WTC11 (cell line): ENCODE data around the gene RGL4. TPM values are rescaled to one million over a fixed set of nuclear protein-coding genes. Genes with fewer than 3 reads are reported as not detected.
"Not testable (repeated sequence)": the region's sequence is repeated elsewhere in the genome, so short reads cannot be mapped to it uniquely, and the experiment has no call there.

Source experiments
- ATAC-seq: fragments of 200-7000 bp; cut with Tn5 transposase; 2 replicates; pipeline ENCODE4 v1.10.0; 2021; ENCODE audit warnings: mild to moderate bottlenecking, moderate library complexity
- CTCF ChIA-PET: fragments of 300-600 bp; sonication (Branson Sonifier 250); formaldehyde crosslinking; loops from one replicate; lab custom pipeline; 2021; ENCODE audit warnings: antibody characterized with exemption; lab: Charles Lee
- POLR2A ChIA-PET: fragments of 350-600 bp; sonication (Branson Sonifier 250); formaldehyde crosslinking; loops from one replicate; lab custom pipeline; 2021; ENCODE audit warnings: antibody characterized with exemption; lab: Charles Lee
- DNase-seq: peaks from one replicate; pipeline ENCODE4 v3.0.0; 2021; ENCODE audit warnings: low spot score
- H3K27ac Mint-ChIP-seq: 2 replicates; pipeline ENCODE4 v1.8.0; 2021; ENCODE audit warnings: mixed read lengths
- H3K27me3 Mint-ChIP-seq: 2 replicates; pipeline ENCODE4 v1.8.0; 2021; ENCODE audit warnings: low read depth, mild to moderate bottlenecking, moderate library complexity, mixed read lengths
- H3K36me3 Mint-ChIP-seq: 2 replicates; pipeline ENCODE4 v1.8.0; 2021; ENCODE audit warnings: mixed read lengths
- H3K4me1 Mint-ChIP-seq: 2 replicates; pipeline ENCODE4 v1.8.0; 2022; ENCODE audit warnings: mixed read lengths
- H3K4me3 Mint-ChIP-seq: 2 replicates; pipeline ENCODE4 v1.8.0; 2021; ENCODE audit warnings: mild to moderate bottlenecking, moderate library complexity, mixed read lengths
- H3K9me3 Mint-ChIP-seq: 2 replicates; pipeline ENCODE4 v1.8.0; 2021; ENCODE audit warnings: mixed read lengths
- ATF1 ChIP-seq: sonication (generic); formaldehyde crosslinking; IDR thresholded peaks from 2 replicates; pipeline ENCODE4 v1.8.1; 2023; ENCODE audit warnings: mild to moderate bottlenecking, moderate library complexity, missing genetic modification reagents
- CBFB ChIP-seq: sonication (generic); formaldehyde crosslinking; IDR thresholded peaks from 2 replicates; pipeline ENCODE4 v1.8.1; 2022; ENCODE audit warnings: mild to moderate bottlenecking, low read depth, missing genetic modification reagents
- EMX1 ChIP-seq: fragments of 250-450 bp; sonication (Bioruptor Pico); IDR thresholded peaks from 2 replicates; pipeline ENCODE4 v1.8.0; 2021; ENCODE audit warnings: mild to moderate bottlenecking
- FOXP1 ChIP-seq: sonication (generic); formaldehyde crosslinking; IDR thresholded peaks from 2 replicates; pipeline ENCODE4 v1.8.0; 2022; ENCODE audit warnings: missing genetic modification reagents, mild to moderate bottlenecking, moderate library complexity, borderline replicate concordance
- NFATC4 ChIP-seq: fragments of 250-450 bp; sonication (Bioruptor Pico); IDR thresholded peaks from 2 replicates; pipeline ENCODE4 v1.9.0; 2021; ENCODE audit warnings: mild to moderate bottlenecking
- NFE2L1 ChIP-seq: sonication (generic); formaldehyde crosslinking; IDR thresholded peaks from 2 replicates; pipeline ENCODE4 v1.8.1; 2023; ENCODE audit warnings: missing genetic modification reagents
- NR2C2 ChIP-seq: sonication (generic); formaldehyde crosslinking; IDR thresholded peaks from 2 replicates; pipeline ENCODE4 v1.8.0; 2022; ENCODE audit warnings: mild to moderate bottlenecking, missing genetic modification reagents
- SMAD3 ChIP-seq: sonication (generic); formaldehyde crosslinking; IDR thresholded peaks from 2 replicates; pipeline ENCODE4 v1.8.0; 2022; ENCODE audit warnings: missing genetic modification reagents, mild to moderate bottlenecking, borderline replicate concordance
- SOX15 ChIP-seq: fragments of 250-450 bp; sonication (Bioruptor Pico); IDR thresholded peaks from 2 replicates; pipeline ENCODE4 v1.9.0; 2021; ENCODE audit warnings: mild to moderate bottlenecking
- TCF7 ChIP-seq: sonication (generic); formaldehyde crosslinking; IDR thresholded peaks from 2 replicates; pipeline ENCODE4 v1.8.0; 2022; ENCODE audit warnings: mild to moderate bottlenecking, low read depth, missing genetic modification reagents, moderate library complexity
- TEAD1 ChIP-seq: sonication (generic); formaldehyde crosslinking; IDR thresholded peaks from 2 replicates; pipeline ENCODE4 v1.8.0; 2022; ENCODE audit warnings: mild to moderate bottlenecking, missing genetic modification reagents
- ZNF121 ChIP-seq: sonication (generic); formaldehyde crosslinking; IDR thresholded peaks from 2 replicates; pipeline ENCODE4 v1.8.0; 2023; ENCODE audit warnings: missing genetic modification reagents
- ZNF263 ChIP-seq: sonication (generic); formaldehyde crosslinking; IDR thresholded peaks from 2 replicates; pipeline ENCODE4 v1.8.1; 2022; ENCODE audit warnings: low read depth, mild to moderate bottlenecking, moderate library complexity, missing genetic modification reagents
- total RNA-seq: library from RNA; stranded (reverse); gene quantifications from 3 replicates; pipeline ENCODE4 v1.2.3, GENCODE V29; 2021
- TF ChIP-seq, protein P1 (sequence below): sonication (generic); formaldehyde crosslinking; IDR thresholded peaks from 2 replicates; pipeline ENCODE4 v1.8.1; 2022; ENCODE audit warnings: mild to moderate bottlenecking, moderate library complexity, missing genetic modification reagents
- TF ChIP-seq, protein P2 (sequence below): sonication (generic); formaldehyde crosslinking; IDR thresholded peaks from 2 replicates; pipeline ENCODE4 v1.8.1; 2023; ENCODE audit warnings: mild to moderate bottlenecking, missing genetic modification reagents, moderate library complexity

RGL4 gene
- total RNA-seq, 1 experiment from 2014 or later, result not detected

DNA sequence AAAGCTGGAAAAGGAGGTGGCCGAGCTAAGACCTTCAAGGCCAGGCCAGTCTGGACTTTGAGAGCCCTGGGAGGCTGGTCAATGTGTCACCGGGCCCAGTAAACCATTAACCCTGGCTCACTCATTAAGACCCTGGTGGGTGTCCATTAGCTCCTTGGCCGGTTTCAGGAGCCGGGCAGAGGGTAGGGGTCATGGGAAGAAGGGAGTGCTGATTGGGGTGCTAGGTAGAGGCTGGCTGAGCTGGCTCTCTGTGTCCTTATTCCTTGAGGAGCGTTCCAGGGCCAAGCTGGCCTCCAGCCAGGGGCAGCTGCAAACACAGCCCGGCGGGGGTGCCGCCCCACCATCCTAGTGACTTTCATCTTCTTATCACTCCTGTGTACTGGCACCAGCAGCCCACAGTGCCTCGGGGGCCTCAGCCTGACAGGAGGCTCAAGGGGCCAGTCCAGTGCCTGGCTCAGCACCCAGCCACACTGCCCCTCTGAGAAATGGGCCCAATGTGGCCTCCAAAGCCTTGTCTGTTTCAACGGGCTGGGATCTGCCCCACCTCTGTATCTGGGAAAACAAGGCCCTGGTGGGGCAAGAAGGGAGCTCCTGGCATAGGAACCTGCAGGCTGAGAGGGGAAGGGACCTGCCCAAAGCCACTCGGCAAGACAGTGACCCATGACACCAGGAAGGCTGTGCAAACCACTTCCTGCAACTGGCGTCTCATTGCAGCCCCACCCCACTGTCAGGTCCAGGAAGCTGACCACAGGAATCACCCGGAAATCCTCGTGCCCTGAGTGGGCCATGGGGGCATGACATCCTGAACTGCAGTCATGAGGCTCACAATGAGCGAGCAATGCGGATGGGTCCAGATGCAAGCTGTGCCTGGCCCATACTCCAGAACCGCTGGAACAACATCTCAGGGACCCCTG is 15.1 kb upstream of the RGL4 start:
- Mint-ChIP-seq H3K9me3 (no peaks in the 10 kb centered on the region), H3K4me3 (no peak overlapping the region), H3K4me1 (peaks cover 24% of the 10 kb centered on the region), H3K27me3 (no peaks in the 10 kb centered on the region), H3K36me3 (peaks cover 5% of the 10 kb centered on the region; the same call in 1 of the 2 replicates), H3K27ac (no peak overlapping the region)
- ATAC-seq (no peak), DNase-seq (no peak)
- POLR2A ChIA-PET, result no interaction called here
- CTCF ChIA-PET, result no interaction called here
- TF ChIP-seq NFE2L1 (CRISPR knock-in tag) (no peak), TEAD1 (CRISPR knock-in tag) (no peak), EMX1 (CRISPR knock-in tag) (no peak)

DNA sequence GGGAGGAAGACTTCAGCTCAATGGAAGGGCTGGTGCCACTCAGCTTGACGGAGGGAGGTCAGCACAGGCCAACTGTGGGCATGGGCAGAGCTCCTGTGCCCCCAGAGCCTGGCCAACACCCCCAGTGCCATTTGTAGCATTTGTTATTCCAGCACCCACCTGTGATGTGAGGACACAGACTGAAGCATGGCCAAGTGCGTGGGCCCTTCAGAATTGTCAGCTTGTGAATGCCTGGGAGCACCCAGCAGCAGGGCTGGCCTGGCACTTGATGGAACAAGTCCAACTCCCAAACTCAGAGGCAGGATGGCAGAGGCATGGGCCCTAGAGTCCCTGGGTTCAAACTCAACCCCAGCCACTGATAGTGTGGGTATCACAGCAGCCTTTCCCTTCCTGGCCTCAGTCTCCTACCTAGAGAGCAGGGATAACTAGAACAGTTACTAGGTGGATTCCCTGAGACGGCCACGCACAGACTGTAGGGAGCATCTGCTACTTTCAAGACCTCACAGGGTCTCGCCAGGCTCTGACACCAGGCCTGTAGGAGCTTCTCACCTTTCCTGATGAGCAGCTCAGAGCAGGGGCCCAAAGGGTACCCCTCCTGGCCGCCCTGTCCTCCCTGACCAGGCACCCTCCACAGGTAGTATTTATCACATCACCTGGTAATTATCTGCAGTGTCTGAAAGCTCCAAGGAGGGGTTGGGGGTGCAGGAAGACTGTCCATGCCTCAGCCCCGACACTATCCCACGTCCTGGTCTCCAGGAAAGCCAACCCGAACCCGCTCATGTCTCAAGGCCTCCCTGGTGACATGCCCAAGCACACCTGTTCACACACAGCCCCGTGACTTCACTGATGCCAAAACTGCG is 13.7 kb upstream of the RGL4 start:
- DNase-seq, CTCF ChIA-PET, H3K9me3 Mint-ChIP-seq, H3K27me3 Mint-ChIP-seq, ATAC-seq, H3K4me3 Mint-ChIP-seq: not testable (repeated sequence)
- POLR2A ChIA-PET, result interaction anchor here (0.6 kb wide), 1 partner anchor 145 kb away, joined by 3 read pairs; no protein-coding TSS in a partner anchor
- peaks cover 13% of the 10 kb centered on the region for H3K36me3 Mint-ChIP-seq
- H3K27ac Mint-ChIP-seq, result peak overlapping the region; percentile 68; the same call in 1 of the 2 replicates
- H3K4me1 Mint-ChIP-seq, result peaks cover 24% of the 10 kb centered on the region

DNA sequence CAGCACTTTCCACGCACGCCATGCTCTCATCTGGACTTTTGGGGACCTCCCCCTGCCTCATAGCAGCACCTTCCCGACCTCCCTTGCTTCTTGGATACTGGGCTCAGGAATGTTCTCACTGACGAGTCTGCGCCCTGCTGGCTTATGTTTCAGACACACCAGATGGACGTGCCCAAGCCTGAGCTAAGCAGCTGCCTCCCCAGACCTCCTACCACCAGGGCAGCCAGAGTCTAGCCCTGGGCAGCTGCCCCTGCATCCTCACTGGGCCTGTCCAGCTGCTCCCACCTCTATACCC is 13.2 kb upstream of the RGL4 start:
- peaks cover 21% of the 10 kb centered on the region for H3K4me1 Mint-ChIP-seq
- POLR2A ChIA-PET, result interaction anchor here (0.6 kb wide), 1 partner anchor 144 kb away, joined by 3 read pairs; no protein-coding TSS in a partner anchor
- no peaks in the 10 kb centered on the region for H3K9me3 Mint-ChIP-seq
- no peak for ATAC-seq
- H3K27ac Mint-ChIP-seq, result peak overlapping the region; percentile 68
- no peak overlapping the region for H3K4me3 Mint-ChIP-seq
- CTCF ChIA-PET, result interaction anchor here (1.1 kb wide), 1 partner anchor 86 kb away, joined by 4 read pairs; no protein-coding TSS in a partner anchor
- H3K36me3 Mint-ChIP-seq, result peaks cover 17% of the 10 kb centered on the region
- TF ChIP-seq ZNF121 (CRISPR knock-in tag) (no peak), ATF1 (CRISPR knock-in tag) (no peak), FOXP1 (no peak), TCF7 (CRISPR knock-in tag) (no peak)
- TF ChIP-seq, protein P1, sequence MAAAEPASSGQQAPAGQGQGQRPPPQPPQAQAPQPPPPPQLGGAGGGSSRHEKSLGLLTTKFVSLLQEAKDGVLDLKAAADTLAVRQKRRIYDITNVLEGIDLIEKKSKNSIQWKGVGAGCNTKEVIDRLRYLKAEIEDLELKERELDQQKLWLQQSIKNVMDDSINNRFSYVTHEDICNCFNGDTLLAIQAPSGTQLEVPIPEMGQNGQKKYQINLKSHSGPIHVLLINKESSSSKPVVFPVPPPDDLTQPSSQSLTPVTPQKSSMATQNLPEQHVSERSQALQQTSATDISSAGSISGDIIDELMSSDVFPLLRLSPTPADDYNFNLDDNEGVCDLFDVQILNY (CRISPR knock-in tag), result no peak
- no peaks in the 10 kb centered on the region for H3K27me3 Mint-ChIP-seq
- DNase-seq, result no peak

DNA sequence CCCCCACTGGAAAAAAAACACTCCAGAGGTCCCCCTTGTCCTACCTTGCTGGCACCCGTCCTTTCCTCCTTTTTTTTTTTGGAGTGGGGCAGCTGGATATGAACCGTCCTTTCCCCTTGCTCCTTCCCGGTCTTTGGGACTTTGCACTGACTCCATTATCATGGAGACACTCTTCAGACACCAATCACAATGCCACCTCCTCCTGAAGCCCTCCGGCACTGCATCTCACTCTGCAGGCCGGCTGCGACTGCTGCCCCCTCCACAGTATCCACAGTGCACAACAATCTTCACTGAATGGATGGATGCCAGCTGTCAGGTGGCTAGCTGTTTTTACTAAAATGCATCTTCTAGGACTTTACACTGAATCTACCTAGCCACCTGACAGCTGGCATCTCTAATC is 12.7 kb upstream of the RGL4 start:
- peaks cover 16% of the 10 kb centered on the region for H3K4me1 Mint-ChIP-seq
- DNase-seq (no peak), ATAC-seq (peak; percentile 52)
- H3K36me3 Mint-ChIP-seq, result peaks cover 18% of the 10 kb centered on the region
- peak overlapping the region; percentile 11 for H3K27ac Mint-ChIP-seq
- ChIA-PET POLR2A (no interaction called here), CTCF (interaction anchor here (1.1 kb wide), 1 partner anchor 87 kb away, joined by 4 read pairs; no protein-coding TSS in a partner anchor)
- no peaks in the 10 kb centered on the region for H3K9me3 Mint-ChIP-seq
- no peaks in the 10 kb centered on the region for H3K27me3 Mint-ChIP-seq
- TF ChIP-seq CBFB (CRISPR knock-in tag), result no peak
- TF ChIP-seq, protein P2, sequence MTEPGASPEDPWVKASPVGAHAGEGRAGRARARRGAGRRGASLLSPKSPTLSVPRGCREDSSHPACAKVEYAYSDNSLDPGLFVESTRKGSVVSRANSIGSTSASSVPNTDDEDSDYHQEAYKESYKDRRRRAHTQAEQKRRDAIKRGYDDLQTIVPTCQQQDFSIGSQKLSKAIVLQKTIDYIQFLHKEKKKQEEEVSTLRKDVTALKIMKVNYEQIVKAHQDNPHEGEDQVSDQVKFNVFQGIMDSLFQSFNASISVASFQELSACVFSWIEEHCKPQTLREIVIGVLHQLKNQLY, result no peak
- no peak for TF ChIP-seq SOX15 (CRISPR knock-in tag)
- TF ChIP-seq ZNF263 (CRISPR knock-in tag), result no peak
- no peak for TF ChIP-seq SMAD3 (CRISPR knock-in tag)
- TF ChIP-seq NR2C2 (CRISPR knock-in tag), result no peak
- TF ChIP-seq NFATC4 (CRISPR knock-in tag), result no peak
- no peak overlapping the region for H3K4me3 Mint-ChIP-seq
